ENCODE measurements around the gene KHDC1. TPM values are rescaled to one million over a fixed set of nuclear protein-coding genes. Genes with fewer than 3 reads are reported as not detected.

Gene KHDC1
- polyA plus RNA-seq, 4 donors: 6.8 to 9.6 (median 7.9) TPM

Other genes with a start within 250 kb of the KHDC1 start
- gene KHDC1L, start 37.7 kb downstream of the KHDC1 start, polyA plus RNA-seq (ENCODE audit: insufficient read length in 4 of 4): under 1 TPM in 3 of 4 donors, not detected in 1; 0.37 to 0.62 (median 0.43) TPM
- not detected for gene DPPA5, start 91.1 kb upstream of the KHDC1 start, polyA plus RNA-seq (ENCODE audit: insufficient read length in 4 of 4)
- under 1 TPM in 1 of 4 donors, not detected in 3; 0.15 TPM for gene KHDC3L, start 99.5 kb upstream of the KHDC1 start, polyA plus RNA-seq (ENCODE audit: insufficient read length in 4 of 4)
- gene OOEP, start 106.7 kb upstream of the KHDC1 start, polyA plus RNA-seq (ENCODE audit: insufficient read length in 4 of 4): not detected
- 1 to 10 TPM in 1 of 4 donors, under 1 TPM in 3; 0.74 to 1.2 (median 0.85) TPM for gene DDX43, start 131.6 kb upstream of the KHDC1 start, polyA plus RNA-seq (ENCODE audit: insufficient read length in 4 of 4)
- gene CGAS, start 189.1 kb upstream of the KHDC1 start, polyA plus RNA-seq (ENCODE audit: insufficient read length in 4 of 4): 1 to 10 TPM; 2.8 to 4.8 (median 3.7) TPM
- 10 to 100 TPM; 22.5 to 35.1 (median 32.7) TPM for gene MTO1, start 198.5 kb upstream of the KHDC1 start, polyA plus RNA-seq (ENCODE audit: insufficient read length in 4 of 4)